Neutrophil (primary cell): Measurements from ENCODE around the gene FYCO1.
A peak's percentile ranks its signal among the peaks of the same experiment; 100 is the strongest.

Experiments
- H3K27ac ChIP-seq: fragments of 200-600 bp; sonication (generic); 2 replicates; pipeline ENCODE4 v1.5.1; 2016; ENCODE audit warnings: mild to moderate bottlenecking, moderate library complexity
- H3K27me3 ChIP-seq: fragments of 200-600 bp; sonication (generic); 2 replicates; pipeline ENCODE4 v1.6.0; 2016; ENCODE audit warnings: mild to moderate bottlenecking
- H3K36me3 ChIP-seq: fragments of 200-600 bp; sonication (generic); 2 replicates; pipeline ENCODE4 v1.5.1; 2017
- H3K4me1 ChIP-seq, 2 experiments: fragments of 200-600 bp in 1 of 2; sonication (generic) in 1 of 2; 1 replicate in 1 of 2; 2 replicates in 1 of 2; pipeline versions ENCODE4 v1.5.1 to v1.6.1; 2013 to 2016; ENCODE audit warnings: low read depth in 1 of 2, low read length in 1 of 2, mild to moderate bottlenecking in 1 of 2, moderate library complexity in 1 of 2; ENCODE audit not compliant: control insufficient read depth in 1 of 2, insufficient read depth in 1 of 2
- H3K4me3 ChIP-seq, 2 experiments: fragments of 200-600 bp in 1 of 2; sonication (generic) in 1 of 2; 1 replicate in 1 of 2; 2 replicates in 1 of 2; pipeline ENCODE4 v1.5.1; 2013 to 2016; ENCODE audit warnings: low read depth in 1 of 2, low read length in 1 of 2, mild to moderate bottlenecking in 1 of 2, moderate library complexity in 1 of 2
- H3K9me3 ChIP-seq: fragments of 200-600 bp; sonication (generic); 2 replicates; pipeline ENCODE4 v1.5.1; 2016
- CTCF ChIP-seq: fragments of 200-600 bp; sonication (generic); IDR thresholded peaks from 2 replicates; pipeline ENCODE4 v1.5.1; 2016; ENCODE audit warnings: antibody characterized with exemption

The FYCO1 gene

GRCh38 chr3:45933591-45933990 is 62.0 kb downstream of the FYCO1 start:
- Histone ChIP-seq H3K27me3 (no peaks in the 10 kb centered on the region), H3K27ac (no peak overlapping the region), H3K4me1 (peaks cover 11 to 13% of the 10 kb centered on the region in 2 experiments), H3K4me3 (no peak overlapping the region), H3K9me3 (no peaks in the 10 kb centered on the region), H3K36me3 (peaks cover 7% of the 10 kb centered on the region)
- no peak for TF ChIP-seq CTCF

DNA sequence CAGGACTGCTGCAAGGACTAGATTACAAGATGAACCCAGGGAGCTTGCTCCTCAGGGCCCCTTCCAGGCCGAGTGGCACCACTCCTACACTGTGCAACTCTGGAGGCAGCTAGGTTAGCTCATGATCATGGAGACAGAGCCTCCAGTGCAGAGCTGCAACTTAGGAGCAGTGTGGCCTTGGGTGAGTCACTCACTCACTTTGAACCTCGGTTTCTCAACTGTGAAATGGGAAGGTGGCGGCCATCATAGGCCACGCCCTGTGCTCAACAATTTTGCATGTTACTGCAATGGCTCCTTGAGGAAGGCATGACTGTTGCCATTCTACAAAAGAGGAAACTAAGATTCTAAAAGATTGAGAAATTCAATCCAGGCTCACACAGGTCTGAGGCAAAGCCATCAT is 63.5 kb downstream of the FYCO1 start:
- Histone ChIP-seq H3K27me3 (no peaks in the 10 kb centered on the region), H3K9me3 (no peaks in the 10 kb centered on the region), H3K4me3 (no peak overlapping the region), H3K4me1 (peaks cover 11 to 13% of the 10 kb centered on the region in 2 experiments), H3K36me3 (peaks cover 12% of the 10 kb centered on the region), H3K27ac (peak overlapping the region; percentile 43)
- TF ChIP-seq CTCF, result no peak

GRCh38 chr3:45931496-45931895 is 64.1 kb downstream of the FYCO1 start:
- H3K36me3 ChIP-seq, result peaks cover 12% of the 10 kb centered on the region
- H3K9me3 ChIP-seq, result no peaks in the 10 kb centered on the region
- no peak for TF ChIP-seq CTCF
- H3K27ac ChIP-seq, result peak overlapping the region; percentile 43
- peaks cover 11 to 13% of the 10 kb centered on the region in 2 experiments for H3K4me1 ChIP-seq
- H3K27me3 ChIP-seq, result no peaks in the 10 kb centered on the region
- no peak overlapping the region for H3K4me3 ChIP-seq

- Histone ChIP-seq H3K4me1 (peaks cover 11 to 13% of the 10 kb centered on the region in 2 experiments), H3K9me3 (no peaks in the 10 kb centered on the region), H3K36me3 (peaks cover 12% of the 10 kb centered on the region), H3K4me3 (no peak overlapping the region), H3K27me3 (no peaks in the 10 kb centered on the region), H3K27ac (no peak overlapping the region)
- no peak for TF ChIP-seq CTCF
These were observed 66.5 kb downstream of the FYCO1 start for GRCh38 chr3:45929042-45929679.

GRCh38 chr3:45927881-45928280 is 67.7 kb downstream of the FYCO1 start:
- Histone ChIP-seq H3K36me3 (peaks cover 23% of the 10 kb centered on the region), H3K9me3 (no peaks in the 10 kb centered on the region), H3K27ac (no peak overlapping the region), H3K27me3 (no peaks in the 10 kb centered on the region), H3K4me3 (no peak overlapping the region), H3K4me1 (peaks cover 11 to 13% of the 10 kb centered on the region in 2 experiments)
- no peak for TF ChIP-seq CTCF
